ENCODE data around the gene ARHGAP18.

ARHGAP18 gene

DNA sequence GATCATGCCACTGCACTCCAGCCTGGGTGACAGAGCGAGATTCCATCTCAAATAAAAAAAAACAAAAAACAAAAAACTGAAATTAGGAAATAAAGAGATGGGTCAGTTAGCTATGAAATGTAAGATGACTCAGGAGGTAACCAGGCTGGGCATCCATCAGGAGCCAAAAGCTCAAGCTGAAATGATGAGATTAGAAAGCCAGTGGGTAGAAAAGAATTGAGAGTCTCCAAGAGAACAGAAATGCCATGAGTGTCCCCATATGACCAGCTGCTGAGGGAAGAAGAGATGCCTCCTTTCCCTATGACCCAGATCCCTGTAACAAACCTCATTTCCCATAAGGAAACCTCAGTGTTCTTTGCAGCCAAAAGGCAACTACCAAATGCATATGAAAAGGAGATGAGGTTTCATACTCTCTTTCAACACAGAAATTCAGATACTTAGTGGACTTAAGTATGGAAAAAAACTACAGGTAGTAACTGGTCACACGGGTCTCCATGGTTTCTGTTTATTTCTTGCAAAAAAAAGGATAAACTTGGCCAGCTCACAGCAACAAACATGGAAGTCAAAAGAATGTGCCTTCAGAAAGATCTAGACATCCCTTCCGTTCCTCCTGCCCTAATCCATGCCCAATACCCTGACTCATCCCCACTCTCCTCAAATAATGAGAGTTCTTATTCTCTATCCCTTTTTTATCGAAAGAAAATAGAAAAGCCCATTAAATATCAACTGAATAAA is 8.1 kb downstream of the ARHGAP18 start:
- H3K4me3 ChIP-seq (ENCODE audit: low read length) = peak overlapping the region; percentile 40
- no peaks in the 10 kb centered on the region for H3K27me3 ChIP-seq (replicated peaks; ENCODE audit: control insufficient read depth, insufficient read depth, low read length)
- DNase-seq (ENCODE audit: low read depth) = peak; percentile 75
- no peaks in the 10 kb centered on the region for H3K9me3 ChIP-seq (ENCODE audit: control insufficient read depth, low read length)
- peak overlapping the region; percentile 64 for H3K9ac ChIP-seq (ENCODE audit: low read length)
- peaks cover 34% of the 10 kb centered on the region for H3K4me1 ChIP-seq (ENCODE audit: control insufficient read depth, insufficient read depth, low read length)
- no peaks in the 10 kb centered on the region for H3K36me3 ChIP-seq (ENCODE audit: control insufficient read depth, insufficient read depth, low read length, severe bottlenecking)

DNA sequence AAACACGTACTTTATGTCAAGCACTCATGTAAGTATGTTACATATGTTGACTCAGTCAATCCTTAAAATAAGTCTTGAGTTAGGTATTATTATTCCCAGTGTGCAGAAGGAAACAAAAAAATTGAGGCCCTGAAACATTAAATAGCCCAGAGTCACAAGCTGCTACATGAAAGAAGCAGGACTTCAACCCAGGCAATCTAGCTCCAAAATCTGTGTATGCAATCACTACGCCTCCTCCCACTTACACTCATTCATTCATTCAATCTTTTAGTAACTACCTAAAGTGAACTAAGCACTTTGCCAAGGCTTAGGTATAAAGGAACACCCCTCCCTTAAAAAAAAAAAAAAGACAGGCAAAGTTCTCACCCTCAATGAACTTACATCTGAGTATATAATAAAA is 9.3 kb downstream of the ARHGAP18 start:
- Histone ChIP-seq H3K4me3 (ENCODE audit: low read length) (no peak overlapping the region), H3K36me3 (ENCODE audit: control insufficient read depth, insufficient read depth, low read length, severe bottlenecking) (no peaks in the 10 kb centered on the region), H3K9ac (ENCODE audit: low read length) (peak overlapping the region; percentile 49), H3K9me3 (ENCODE audit: control insufficient read depth, low read length) (no peaks in the 10 kb centered on the region), H3K27me3 (replicated peaks; ENCODE audit: control insufficient read depth, insufficient read depth, low read length) (no peaks in the 10 kb centered on the region), H3K4me1 (ENCODE audit: control insufficient read depth, insufficient read depth, low read length) (peaks cover 27% of the 10 kb centered on the region)
- DNase-seq (ENCODE audit: low read depth) = no peak

DNA sequence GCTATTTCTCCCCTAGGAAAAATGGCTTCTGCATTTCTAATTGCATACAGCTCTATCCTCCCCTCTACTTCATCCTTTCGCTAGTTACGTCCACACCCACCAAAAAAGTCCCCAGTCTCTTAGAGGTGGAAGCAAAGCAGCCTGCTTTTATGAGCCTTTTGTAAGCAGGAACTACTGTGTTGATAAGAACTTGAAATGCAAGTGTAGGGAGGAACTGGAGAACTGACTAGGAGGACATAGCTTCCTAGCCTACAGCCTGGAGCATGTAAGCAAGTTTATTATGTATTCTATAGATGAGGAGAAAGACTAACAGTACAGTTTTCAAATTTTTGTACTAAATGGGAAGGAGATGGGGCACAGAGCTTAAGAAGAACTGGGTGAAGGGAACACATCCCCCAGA is 10.3 kb downstream of the ARHGAP18 start:
- peaks cover 26% of the 10 kb centered on the region for H3K4me1 ChIP-seq (ENCODE audit: control insufficient read depth, insufficient read depth, low read length)
- no peak for DNase-seq (ENCODE audit: low read depth)
- H3K36me3 ChIP-seq (ENCODE audit: control insufficient read depth, insufficient read depth, low read length, severe bottlenecking) = no peaks in the 10 kb centered on the region
- H3K9ac ChIP-seq (ENCODE audit: low read length) = no peak overlapping the region
- H3K4me3 ChIP-seq (ENCODE audit: low read length) = no peak overlapping the region
- no peaks in the 10 kb centered on the region for H3K27me3 ChIP-seq (replicated peaks; ENCODE audit: control insufficient read depth, insufficient read depth, low read length)
- no peaks in the 10 kb centered on the region for H3K9me3 ChIP-seq (ENCODE audit: control insufficient read depth, low read length)

DNA sequence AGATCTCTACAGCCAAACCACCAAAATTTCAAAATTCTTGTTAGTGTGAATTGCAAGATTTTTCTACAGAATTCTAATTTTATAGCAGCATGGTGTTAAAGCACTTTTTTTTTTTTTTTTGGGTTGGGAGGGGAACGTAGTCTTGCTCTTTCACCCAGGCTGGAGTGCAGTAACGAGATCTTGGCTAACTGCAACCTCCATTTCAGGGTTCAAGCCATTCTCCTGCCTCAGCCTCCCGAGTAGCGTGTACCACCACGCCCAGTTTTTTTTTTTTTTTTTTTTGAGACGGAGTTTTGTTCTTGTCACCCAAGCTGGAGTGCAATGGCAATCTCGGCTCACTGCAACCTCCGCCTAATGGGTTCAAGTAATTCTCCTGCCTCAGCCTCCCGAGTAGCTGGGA is 11.5 kb downstream of the ARHGAP18 start:
- Histone ChIP-seq H3K4me1 (ENCODE audit: control insufficient read depth, insufficient read depth, low read length) (peaks cover 26% of the 10 kb centered on the region), H3K27me3 (replicated peaks; ENCODE audit: control insufficient read depth, insufficient read depth, low read length) (no peaks in the 10 kb centered on the region), H3K9ac (ENCODE audit: low read length) (no peak overlapping the region), H3K36me3 (ENCODE audit: control insufficient read depth, insufficient read depth, low read length, severe bottlenecking) (no peaks in the 10 kb centered on the region), H3K4me3 (ENCODE audit: low read length) (no peak overlapping the region), H3K9me3 (ENCODE audit: control insufficient read depth, low read length) (no peaks in the 10 kb centered on the region)
- DNase-seq (ENCODE audit: low read depth) = no peak

DNA sequence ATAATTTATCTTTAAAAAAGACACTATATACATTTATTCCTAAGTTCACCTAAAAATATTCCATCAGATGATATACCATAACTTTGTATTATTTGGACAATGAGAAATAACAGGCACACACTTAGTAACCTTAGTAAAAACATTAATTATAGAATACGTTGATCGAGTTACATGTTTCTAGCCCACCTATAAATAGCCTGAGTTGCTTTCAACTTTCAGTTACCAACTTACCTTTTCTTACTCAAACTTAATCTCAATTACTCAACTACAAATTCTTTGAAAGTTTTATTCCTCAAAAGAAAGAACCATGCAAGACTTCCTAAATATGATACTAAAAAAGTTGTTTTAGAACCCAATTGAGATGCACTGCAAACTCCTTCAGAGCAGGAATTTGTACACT is 12.2 kb downstream of the ARHGAP18 start:
- Histone ChIP-seq H3K9ac (ENCODE audit: low read length) (no peak overlapping the region), H3K9me3 (ENCODE audit: control insufficient read depth, low read length) (no peaks in the 10 kb centered on the region), H3K27me3 (replicated peaks; ENCODE audit: control insufficient read depth, insufficient read depth, low read length) (no peaks in the 10 kb centered on the region), H3K36me3 (ENCODE audit: control insufficient read depth, insufficient read depth, low read length, severe bottlenecking) (no peaks in the 10 kb centered on the region), H3K4me3 (ENCODE audit: low read length) (no peak overlapping the region), H3K4me1 (ENCODE audit: control insufficient read depth, insufficient read depth, low read length) (peaks cover 23% of the 10 kb centered on the region)
- no peak for DNase-seq (ENCODE audit: low read depth)

DNA sequence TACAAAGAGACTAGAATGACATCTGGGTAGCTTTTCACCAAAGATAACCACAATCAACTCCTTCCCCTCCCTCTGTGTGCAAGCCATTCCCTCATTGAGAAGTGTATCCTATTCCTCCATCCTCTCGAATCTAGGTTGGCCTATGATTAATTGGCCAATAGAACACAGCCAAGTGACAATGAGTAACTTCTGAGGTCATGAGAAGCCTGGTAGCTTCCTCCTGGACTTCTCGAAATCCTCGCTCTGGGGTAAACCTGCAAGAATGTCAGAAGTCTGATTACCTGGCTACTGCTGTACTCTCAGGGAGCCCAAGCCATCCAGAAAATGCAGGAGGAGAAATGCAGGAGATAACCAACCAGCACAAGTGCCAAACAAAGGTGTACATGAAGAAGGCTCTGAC is 13.1 kb downstream of the ARHGAP18 start:
- Histone ChIP-seq H3K27me3 (replicated peaks; ENCODE audit: control insufficient read depth, insufficient read depth, low read length) (no peaks in the 10 kb centered on the region), H3K9ac (ENCODE audit: low read length) (no peak overlapping the region), H3K36me3 (ENCODE audit: control insufficient read depth, insufficient read depth, low read length, severe bottlenecking) (no peaks in the 10 kb centered on the region), H3K4me1 (ENCODE audit: control insufficient read depth, insufficient read depth, low read length) (peaks cover 19% of the 10 kb centered on the region), H3K4me3 (ENCODE audit: low read length) (no peak overlapping the region), H3K9me3 (ENCODE audit: control insufficient read depth, low read length) (no peaks in the 10 kb centered on the region)
- DNase-seq (ENCODE audit: low read depth) = no peak

DNA sequence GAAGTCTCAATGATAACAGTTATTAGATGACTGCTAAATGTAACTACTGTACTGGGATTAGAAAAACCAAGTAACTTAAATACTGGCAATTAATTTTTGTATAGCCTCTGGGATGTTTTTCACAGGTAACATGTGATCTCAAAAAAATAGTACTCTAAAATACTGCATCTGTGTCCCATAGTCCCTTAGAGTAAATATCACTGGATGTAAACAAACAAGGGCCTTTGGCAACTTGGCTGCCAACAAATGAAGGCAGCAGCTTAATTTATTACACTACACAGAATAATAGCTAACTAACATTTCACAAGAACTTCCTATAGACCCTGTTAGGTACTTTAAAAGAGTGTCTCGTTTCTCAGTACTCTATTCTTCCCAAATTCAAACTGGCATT is 14.0 kb downstream of the ARHGAP18 start:
- peaks cover 12% of the 10 kb centered on the region for H3K4me1 ChIP-seq (ENCODE audit: control insufficient read depth, insufficient read depth, low read length)
- H3K27me3 ChIP-seq (replicated peaks; ENCODE audit: control insufficient read depth, insufficient read depth, low read length) = no peaks in the 10 kb centered on the region
- no peak overlapping the region for H3K9ac ChIP-seq (ENCODE audit: low read length)
- DNase-seq (ENCODE audit: low read depth) = no peak
- no peak overlapping the region for H3K4me3 ChIP-seq (ENCODE audit: low read length)
- no peaks in the 10 kb centered on the region for H3K36me3 ChIP-seq (ENCODE audit: control insufficient read depth, insufficient read depth, low read length, severe bottlenecking)
- no peaks in the 10 kb centered on the region for H3K9me3 ChIP-seq (ENCODE audit: control insufficient read depth, low read length)

DNA sequence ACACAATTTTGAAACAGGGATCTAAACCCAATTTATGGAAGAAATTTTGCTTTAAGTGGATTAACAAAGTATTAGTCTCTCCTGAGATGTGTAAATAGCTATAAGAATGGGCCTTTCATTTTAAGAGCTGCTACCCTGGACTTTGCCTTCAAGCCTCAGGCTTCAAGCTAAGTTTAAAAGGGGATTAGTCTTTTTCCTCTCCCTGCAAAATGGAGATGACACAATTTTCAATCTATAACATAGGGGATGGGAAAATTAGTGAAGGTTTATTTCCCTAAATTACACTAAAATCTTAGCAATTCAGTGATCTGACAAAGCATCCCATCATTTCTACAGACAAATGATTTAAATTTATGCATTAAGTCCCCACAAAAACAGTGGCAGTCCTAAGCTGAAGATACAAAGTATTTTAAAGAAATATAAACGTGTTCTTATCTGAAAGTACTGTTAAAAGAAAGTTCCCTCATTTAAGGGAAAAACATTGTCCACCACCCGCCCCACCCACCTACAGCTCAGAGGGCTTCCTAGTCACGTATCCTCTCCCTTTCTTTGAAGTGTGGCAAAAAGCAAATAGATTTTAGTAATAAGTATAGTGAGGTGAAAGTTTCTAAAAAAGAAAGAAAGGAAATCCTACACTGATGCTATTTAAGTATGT is 14.5 kb downstream of the ARHGAP18 start:
- Histone ChIP-seq H3K4me3 (ENCODE audit: low read length) (no peak overlapping the region), H3K9ac (ENCODE audit: low read length) (no peak overlapping the region), H3K4me1 (ENCODE audit: control insufficient read depth, insufficient read depth, low read length) (peaks cover 10% of the 10 kb centered on the region), H3K27me3 (replicated peaks; ENCODE audit: control insufficient read depth, insufficient read depth, low read length) (no peaks in the 10 kb centered on the region), H3K36me3 (ENCODE audit: control insufficient read depth, insufficient read depth, low read length, severe bottlenecking) (no peaks in the 10 kb centered on the region), H3K9me3 (ENCODE audit: control insufficient read depth, low read length) (no peaks in the 10 kb centered on the region)
- no peak for DNase-seq (ENCODE audit: low read depth)

DNA sequence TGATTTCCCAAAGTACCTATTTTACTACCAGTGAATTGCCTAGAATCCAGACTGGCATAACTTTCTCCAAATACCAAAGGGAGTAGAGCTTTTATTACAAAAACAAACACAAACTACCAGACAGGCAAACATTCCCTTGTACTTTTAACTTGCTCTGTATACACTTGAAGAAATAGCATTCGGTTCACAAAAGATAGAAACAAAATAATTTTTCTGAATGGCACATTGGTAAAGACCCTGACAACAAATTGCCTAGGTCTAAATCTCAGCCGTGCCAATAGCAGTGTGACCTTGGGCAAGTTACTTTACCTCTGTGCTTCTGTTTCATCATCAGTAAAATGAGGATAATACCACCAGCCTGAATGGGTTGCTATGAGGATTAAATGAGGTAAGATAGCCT is 15.9 kb downstream of the ARHGAP18 start:
- Histone ChIP-seq H3K9me3 (ENCODE audit: control insufficient read depth, low read length) (no peaks in the 10 kb centered on the region), H3K9ac (ENCODE audit: low read length) (no peak overlapping the region), H3K4me3 (ENCODE audit: low read length) (no peak overlapping the region), H3K27me3 (replicated peaks; ENCODE audit: control insufficient read depth, insufficient read depth, low read length) (no peaks in the 10 kb centered on the region), H3K36me3 (ENCODE audit: control insufficient read depth, insufficient read depth, low read length, severe bottlenecking) (no peaks in the 10 kb centered on the region), H3K4me1 (ENCODE audit: control insufficient read depth, insufficient read depth, low read length) (peaks cover 22% of the 10 kb centered on the region)
- DNase-seq (ENCODE audit: low read depth) = no peak

DNA sequence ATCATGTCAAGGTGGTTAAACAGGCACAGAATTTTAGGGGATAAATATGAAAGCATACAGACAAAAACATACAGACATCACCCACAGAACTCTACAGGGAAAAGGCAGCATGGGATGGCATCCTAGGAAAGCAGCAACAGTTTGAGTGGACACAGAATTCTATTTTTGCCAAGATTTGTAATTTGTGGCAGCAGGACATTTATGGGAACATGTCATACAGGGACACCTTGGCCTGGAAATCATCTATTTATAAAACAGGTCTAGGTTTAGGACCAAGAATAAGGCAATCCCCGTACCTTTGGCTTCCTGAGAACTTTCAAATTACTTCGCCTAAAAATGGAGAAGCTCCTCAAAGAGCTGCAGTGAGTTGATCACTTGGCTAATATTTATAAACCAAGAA is 17.5 kb downstream of the ARHGAP18 start:
- no peaks in the 10 kb centered on the region for H3K27me3 ChIP-seq (replicated peaks; ENCODE audit: control insufficient read depth, insufficient read depth, low read length)
- no peaks in the 10 kb centered on the region for H3K36me3 ChIP-seq (ENCODE audit: control insufficient read depth, insufficient read depth, low read length, severe bottlenecking)
- DNase-seq (ENCODE audit: low read depth) = no peak
- no peak overlapping the region for H3K4me3 ChIP-seq (ENCODE audit: low read length)
- no peaks in the 10 kb centered on the region for H3K9me3 ChIP-seq (ENCODE audit: control insufficient read depth, low read length)
- no peak overlapping the region for H3K9ac ChIP-seq (ENCODE audit: low read length)
- H3K4me1 ChIP-seq (ENCODE audit: control insufficient read depth, insufficient read depth, low read length) = peaks cover 22% of the 10 kb centered on the region

DNA sequence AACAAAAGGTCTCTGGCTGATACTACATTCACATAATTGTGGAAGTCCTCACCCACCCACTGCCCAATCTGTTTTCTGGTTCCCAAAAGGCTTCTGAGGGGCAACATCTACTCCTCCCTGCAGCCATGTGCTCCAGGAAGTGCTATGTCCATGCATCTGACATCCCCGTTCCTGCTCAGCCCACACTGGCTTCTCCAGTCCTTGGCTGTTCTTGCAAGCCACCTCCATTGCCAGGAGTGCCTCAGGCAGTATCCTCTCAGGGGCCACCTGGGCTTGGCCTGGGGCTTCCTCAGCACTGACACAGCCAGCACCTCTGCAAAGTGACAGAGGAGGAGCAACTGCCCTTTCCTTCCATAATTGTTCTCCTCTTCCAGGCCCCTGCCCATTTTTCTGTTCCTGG is 18.3 kb downstream of the ARHGAP18 start:
- H3K9me3 ChIP-seq (ENCODE audit: control insufficient read depth, low read length) = no peaks in the 10 kb centered on the region
- DNase-seq (ENCODE audit: low read depth) = no peak
- no peaks in the 10 kb centered on the region for H3K27me3 ChIP-seq (replicated peaks; ENCODE audit: control insufficient read depth, insufficient read depth, low read length)

More for the DNA sequence above, 18.3 kb downstream of the ARHGAP18 start:
- peaks cover 28% of the 10 kb centered on the region for H3K4me1 ChIP-seq (ENCODE audit: control insufficient read depth, insufficient read depth, low read length)
- no peaks in the 10 kb centered on the region for H3K36me3 ChIP-seq (ENCODE audit: control insufficient read depth, insufficient read depth, low read length, severe bottlenecking)
- no peak overlapping the region for H3K4me3 ChIP-seq (ENCODE audit: low read length)
- no peak overlapping the region for H3K9ac ChIP-seq (ENCODE audit: low read length)
